GM23338 (cell line): ENCODE measurements around the gene TRPM2.

Experiments
- EZH2phosphoT487 ChIP-seq: fragments of 200-600 bp; sonication (generic); IDR thresholded peaks from one replicate; pipeline ENCODE4 v1.8.1; 2018; ENCODE audit warnings: antibody characterized with exemption; ENCODE audit not compliant: unreplicated experiment
- JUNB ChIP-seq: IDR thresholded peaks from one replicate; pipeline ENCODE4 v1.6.1; 2016; ENCODE audit warnings: antibody characterized with exemption; ENCODE audit not compliant: unreplicated experiment
- TF ChIP-seq, protein P1 (sequence below), 2 experiments: fragments of 200-600 bp in 1 of 2; sonication (generic) in 1 of 2; conservative IDR thresholded peaks; 2 replicates each; pipeline versions ENCODE4 v1.5.1 to v1.6.1; 2016 to 2017; ENCODE audit warnings: antibody characterized with exemption in 2 of 2, low read depth in 2 of 2, mild to moderate bottlenecking in 2 of 2, moderate library complexity in 1 of 2

DNA sequence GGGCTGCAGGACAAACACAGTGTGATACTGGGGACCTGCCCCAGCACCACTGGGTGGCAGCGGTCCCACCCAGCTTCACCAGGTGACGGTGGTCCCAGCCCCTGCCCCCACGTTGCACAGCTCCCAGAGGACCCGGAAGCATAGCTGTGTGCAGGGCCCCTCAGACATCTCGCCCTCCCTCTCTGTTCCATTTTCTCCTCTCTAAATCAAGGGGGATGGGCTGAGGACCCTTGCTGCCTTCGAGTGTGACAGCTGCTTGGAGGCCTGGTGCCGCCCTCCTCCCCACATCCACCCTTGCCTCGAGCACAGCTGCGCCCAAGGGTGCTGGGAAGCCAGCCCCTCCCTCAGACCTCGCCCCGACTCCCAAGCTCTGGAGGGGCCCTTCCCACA, 85.8 kb downstream of the TRPM2 start:
- TF ChIP-seq, protein P1, sequence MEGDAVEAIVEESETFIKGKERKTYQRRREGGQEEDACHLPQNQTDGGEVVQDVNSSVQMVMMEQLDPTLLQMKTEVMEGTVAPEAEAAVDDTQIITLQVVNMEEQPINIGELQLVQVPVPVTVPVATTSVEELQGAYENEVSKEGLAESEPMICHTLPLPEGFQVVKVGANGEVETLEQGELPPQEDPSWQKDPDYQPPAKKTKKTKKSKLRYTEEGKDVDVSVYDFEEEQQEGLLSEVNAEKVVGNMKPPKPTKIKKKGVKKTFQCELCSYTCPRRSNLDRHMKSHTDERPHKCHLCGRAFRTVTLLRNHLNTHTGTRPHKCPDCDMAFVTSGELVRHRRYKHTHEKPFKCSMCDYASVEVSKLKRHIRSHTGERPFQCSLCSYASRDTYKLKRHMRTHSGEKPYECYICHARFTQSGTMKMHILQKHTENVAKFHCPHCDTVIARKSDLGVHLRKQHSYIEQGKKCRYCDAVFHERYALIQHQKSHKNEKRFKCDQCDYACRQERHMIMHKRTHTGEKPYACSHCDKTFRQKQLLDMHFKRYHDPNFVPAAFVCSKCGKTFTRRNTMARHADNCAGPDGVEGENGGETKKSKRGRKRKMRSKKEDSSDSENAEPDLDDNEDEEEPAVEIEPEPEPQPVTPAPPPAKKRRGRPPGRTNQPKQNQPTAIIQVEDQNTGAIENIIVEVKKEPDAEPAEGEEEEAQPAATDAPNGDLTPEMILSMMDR (conservative IDR thresholded peaks at IDR 0.05; ENCODE audit: low read depth in 2 of 2) = no peak; a peak in 1 of 4 replicates
- TF ChIP-seq EZH2phosphoT487 (no peak), JUNB (no peak)
